T-helper 2 cell (primary cell): Measurements from ENCODE around the gene GYG2.
"Not testable (repeated sequence)": the region's sequence is repeated elsewhere in the genome, so short reads cannot be mapped to it uniquely, and the experiment has no call there.

Experiments
- DNase-seq, 5 experiments: peaks; one replicate each; pipeline versions ENCODE4 v3.0.0 to v3.0.0-alpha.2; 2012 to 2022

The GYG2 gene

GRCh38 chrX:2907295-2907694 lies 78.6 kb downstream of the GYG2 start:
- no peak for DNase-seq

- no peak for DNase-seq
Measured at GRCh38 chrX:2908125-2908685, 79.5 kb downstream of the GYG2 start.

- no peak for DNase-seq
Measured at GRCh38 chrX:2910109-2910508, 81.4 kb downstream of the GYG2 start.

GRCh38 chrX:2913118-2913517 lies 84.4 kb downstream of the GYG2 start:
- DNase-seq: no peak

GRCh38 chrX:2917767-2918166 lies 89.0 kb downstream of the GYG2 start:
- DNase-seq: no peak

- DNase-seq: no peak
Measured at GRCh38 chrX:2921193-2921592, 92.5 kb downstream of the GYG2 start.

GRCh38 chrX:2921750-2922149 lies 93.0 kb downstream of the GYG2 start:
- no peak for DNase-seq

GRCh38 chrX:2924151-2924550 lies 95.4 kb downstream of the GYG2 start:
- no peak for DNase-seq

GRCh38 chrX:2926255-2926654 lies 97.5 kb downstream of the GYG2 start:
- not testable (repeated sequence) for DNase-seq

GRCh38 chrX:2926664-2927275 lies 98.0 kb downstream of the GYG2 start:
- DNase-seq: no peak

GRCh38 chrX:2928191-2928582 lies 99.5 kb downstream of the GYG2 start:
- no peak for DNase-seq

GRCh38 chrX:2928583-2929434 lies 100.1 kb downstream of the GYG2 start, which contains the start of gene ARSD:
TSS of gene ARSD (minus strand) at chrX:2929339. CDS start at chrX:2929275, 64 bp downstream.
- peak; percentile 3 to 45 (median 16) for DNase-seq

GRCh38 chrX:2931155-2931554 lies 102.4 kb downstream of the GYG2 start:
- DNase-seq: no peak

- DNase-seq: no peak
Measured at GRCh38 chrX:2931612-2932011, 102.9 kb downstream of the GYG2 start.
